ENCODE results near the gene INSC.

Gene INSC

DNA sequence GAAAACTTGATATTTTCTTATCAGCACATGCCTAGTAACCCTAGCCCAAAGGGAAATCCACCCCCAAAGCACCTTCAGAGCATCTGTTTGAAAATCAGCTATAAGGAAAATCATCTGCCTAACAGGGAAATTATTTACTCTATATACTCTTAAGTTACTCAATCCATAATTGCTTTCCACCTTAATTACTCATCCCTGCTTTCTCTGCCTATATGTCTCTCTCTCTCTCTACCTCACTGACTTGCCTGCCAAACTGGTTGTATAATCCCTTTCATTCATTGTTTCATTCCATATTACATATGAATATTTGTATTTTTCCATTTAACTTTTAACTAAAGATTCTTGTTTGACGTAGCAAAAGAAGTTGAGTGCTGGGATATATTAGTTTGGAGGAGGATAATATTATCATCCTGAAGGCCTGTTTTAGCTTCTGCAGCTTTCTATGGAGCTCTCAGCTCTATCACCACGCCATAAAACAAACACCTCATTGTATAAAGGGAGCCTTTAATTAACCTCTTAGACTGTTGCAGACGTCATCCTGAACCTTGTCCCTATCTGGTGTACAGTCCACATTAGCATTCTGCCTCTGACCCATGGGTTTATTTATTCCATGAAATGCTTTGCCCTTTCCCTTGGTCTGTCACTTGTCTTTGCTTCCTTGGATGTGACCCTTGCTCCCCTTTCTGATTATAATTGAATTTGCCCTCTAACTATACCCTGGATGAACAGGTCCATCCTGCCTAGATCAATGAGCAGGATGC lies 98.9 kb downstream of the INSC start:
- in situ Hi-C loops (cut with MboI; ENCODE audit: low sequenced_read_pairs): no loop called here

DNA sequence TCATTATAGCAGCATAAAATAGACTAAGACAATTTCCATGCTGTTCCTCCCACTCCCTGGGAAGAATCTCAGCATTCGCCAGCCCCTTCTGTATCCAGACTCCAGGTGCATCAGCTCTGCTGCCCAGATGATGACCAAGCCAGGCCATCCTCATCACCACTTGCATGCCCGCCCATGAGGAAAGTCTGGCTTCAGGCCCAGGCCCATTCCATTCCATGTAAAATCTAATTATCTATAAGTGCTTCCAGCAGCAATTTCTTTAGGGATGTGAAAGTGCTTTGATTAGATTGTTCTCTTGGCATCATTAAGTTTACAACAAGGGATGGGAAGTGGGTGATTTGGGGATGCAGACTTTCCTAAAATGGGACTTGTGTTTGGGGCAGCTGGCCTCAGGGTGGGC lies 100.3 kb downstream of the INSC start:
- in situ Hi-C loops (cut with MboI; ENCODE audit: low sequenced_read_pairs): no loop called here

GRCh38 chr11:15216678-15217077 lies 102.0 kb downstream of the INSC start:
- in situ Hi-C loops (cut with MboI; ENCODE audit: low sequenced_read_pairs): no loop called here

DNA sequence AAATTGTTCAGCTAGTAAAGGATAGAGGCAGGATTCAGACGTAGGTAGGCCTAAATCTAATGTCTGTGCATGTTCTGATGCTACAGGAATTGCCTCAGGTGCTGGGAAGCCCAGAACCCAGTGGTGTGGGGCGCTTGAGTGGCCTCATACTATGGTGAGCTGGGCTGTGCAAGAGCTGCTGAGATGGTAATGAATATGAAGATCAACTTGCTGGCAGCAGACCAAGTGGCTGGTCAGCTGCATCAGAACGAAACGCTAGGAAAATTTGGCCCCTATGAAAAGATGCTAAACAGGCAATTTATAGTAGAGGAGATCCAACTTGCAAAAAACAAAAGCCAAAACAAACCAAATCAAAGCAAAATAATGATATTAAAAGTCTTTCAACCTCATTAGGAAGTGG lies 102.7 kb downstream of the INSC start:
- in situ Hi-C loops (cut with MboI; ENCODE audit: low sequenced_read_pairs): no loop called here

GRCh38 chr11:15222777-15223176 lies 108.1 kb downstream of the INSC start:
- in situ Hi-C loops (cut with MboI; ENCODE audit: low sequenced_read_pairs): no loop called here

DNA sequence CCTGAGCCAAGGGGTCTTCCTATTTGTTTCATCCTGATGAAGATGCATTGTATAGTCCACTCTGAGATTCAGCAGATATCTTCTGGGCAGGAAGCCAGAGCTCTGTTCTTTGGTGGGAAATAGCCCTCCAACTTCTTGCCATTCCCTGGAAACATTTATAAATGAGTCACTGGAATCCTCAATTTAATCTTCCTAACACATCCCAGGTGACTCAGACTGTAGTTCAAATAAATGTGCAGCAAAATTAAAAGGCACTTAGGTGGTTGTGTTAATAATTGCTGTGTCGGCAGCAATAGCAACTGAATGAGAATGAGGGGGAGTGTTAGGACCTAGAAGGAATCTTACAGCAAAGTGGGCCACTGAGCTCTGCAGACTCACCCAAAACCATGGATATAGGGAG lies 108.6 kb downstream of the INSC start:
- in situ Hi-C loops (cut with MboI; ENCODE audit: low sequenced_read_pairs): no loop called here

DNA sequence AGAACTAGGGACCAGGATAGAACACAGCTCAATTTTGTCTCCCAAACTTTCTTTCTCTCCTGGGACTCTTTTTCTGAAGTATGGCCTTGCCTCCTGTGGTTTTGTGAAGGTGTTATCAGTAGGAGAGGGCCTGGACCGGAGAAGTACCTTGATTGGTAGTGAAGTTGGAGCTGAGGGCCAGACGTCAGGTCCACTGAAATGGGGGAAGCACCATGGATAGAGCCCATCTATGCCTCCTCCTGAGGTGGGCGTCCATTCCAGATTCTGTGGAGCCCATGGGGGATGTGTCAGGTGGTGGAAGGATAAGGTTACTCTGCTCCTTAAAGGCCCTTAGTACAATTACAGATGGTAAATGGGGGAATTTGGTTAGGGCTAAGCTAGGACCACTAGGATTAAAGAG lies 109.7 kb downstream of the INSC start:
- in situ Hi-C loops (cut with MboI; ENCODE audit: low sequenced_read_pairs): no loop called here

GRCh38 chr11:15227011-15227410 lies 112.3 kb downstream of the INSC start:
- in situ Hi-C loops (cut with MboI; ENCODE audit: low sequenced_read_pairs): no loop called here

DNA sequence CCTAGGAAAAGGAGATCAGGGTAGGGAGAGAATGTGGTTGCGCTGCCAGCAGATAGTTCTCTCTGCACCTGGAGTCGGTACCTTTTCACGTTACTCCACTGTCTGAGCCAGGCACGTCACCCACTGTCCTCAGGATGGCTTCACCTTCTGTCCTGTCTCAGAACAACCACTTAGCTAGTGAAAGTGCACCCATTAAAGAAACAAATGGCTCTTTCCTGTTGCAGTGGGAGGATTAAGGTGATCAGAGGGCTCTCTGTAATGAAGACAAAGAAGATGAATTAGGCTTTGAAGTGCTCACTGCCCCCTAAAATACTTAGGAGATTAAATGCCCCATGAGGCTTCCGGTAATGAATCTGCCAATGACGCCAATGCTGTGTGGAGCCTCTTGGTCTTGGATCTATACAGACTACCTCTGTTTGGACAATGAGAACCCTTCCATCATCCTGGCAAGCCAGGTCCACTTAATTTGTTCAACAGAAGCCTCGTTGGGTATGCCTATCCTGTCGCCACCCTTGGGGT lies 113.7 kb downstream of the INSC start:
- in situ Hi-C loops (cut with MboI; ENCODE audit: low sequenced_read_pairs): no loop called here

GRCh38 chr11:15229069-15229468 lies 114.3 kb downstream of the INSC start:
- in situ Hi-C loops (cut with MboI; ENCODE audit: low sequenced_read_pairs): no loop called here

DNA sequence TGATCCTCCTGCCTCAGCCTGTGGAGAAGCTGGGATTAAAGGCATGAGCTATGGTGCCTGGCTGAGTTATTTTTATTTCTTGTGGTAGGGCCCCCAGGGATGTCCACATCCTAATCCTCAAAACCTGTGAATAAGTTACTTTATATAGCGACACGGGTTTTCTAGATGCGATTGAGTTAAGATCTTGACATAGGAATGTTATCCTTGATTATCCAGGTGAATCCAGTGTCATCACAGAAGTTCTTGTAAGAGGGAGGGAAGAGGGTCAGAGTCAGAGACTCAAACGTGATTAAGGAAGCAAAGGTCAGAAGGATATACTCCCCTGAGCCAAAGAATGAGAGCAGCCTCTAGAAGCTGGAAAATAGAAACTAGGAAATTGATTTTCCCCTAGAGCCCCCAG lies 117.8 kb downstream of the INSC start:
- in situ Hi-C loops (cut with MboI; ENCODE audit: low sequenced_read_pairs): no loop called here

DNA sequence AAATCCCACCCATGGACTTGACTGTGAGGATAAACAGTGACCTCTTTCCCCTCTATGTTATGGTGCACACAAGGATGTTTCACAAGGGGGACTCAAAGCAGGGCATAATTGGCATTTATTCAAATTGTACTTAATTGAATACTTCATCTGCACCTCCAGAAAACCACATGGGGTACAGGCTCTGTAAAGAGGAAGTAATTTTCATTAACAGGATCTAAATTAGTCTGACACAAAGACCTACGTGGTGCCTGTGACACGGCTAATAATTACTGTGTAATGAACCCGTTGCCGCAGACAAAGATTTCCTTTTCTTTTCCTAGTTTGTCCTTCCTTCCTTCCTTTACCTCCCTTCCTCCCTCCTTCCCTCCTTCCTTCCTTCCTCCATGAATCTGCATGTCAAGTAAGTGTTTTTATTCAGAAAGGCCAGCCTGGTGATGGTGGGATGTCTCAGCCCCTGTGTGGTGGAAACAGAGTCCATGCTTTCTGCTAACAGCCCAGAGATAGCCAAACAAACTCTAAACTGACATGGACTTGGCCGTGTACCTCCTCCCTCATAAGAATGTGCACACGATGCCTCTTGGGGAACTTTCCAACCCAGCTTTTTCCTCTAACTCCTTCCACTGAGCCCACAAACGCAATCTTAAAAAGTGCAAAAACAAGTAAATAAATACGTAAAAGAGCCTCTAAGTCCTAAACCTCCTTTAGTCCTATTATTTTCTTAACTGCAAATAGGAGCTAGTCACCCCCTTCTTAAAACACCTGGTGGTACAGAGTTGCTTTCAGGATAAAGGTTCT lies 118.8 kb downstream of the INSC start:
- in situ Hi-C loops (cut with MboI; ENCODE audit: low sequenced_read_pairs): no loop called here

DNA sequence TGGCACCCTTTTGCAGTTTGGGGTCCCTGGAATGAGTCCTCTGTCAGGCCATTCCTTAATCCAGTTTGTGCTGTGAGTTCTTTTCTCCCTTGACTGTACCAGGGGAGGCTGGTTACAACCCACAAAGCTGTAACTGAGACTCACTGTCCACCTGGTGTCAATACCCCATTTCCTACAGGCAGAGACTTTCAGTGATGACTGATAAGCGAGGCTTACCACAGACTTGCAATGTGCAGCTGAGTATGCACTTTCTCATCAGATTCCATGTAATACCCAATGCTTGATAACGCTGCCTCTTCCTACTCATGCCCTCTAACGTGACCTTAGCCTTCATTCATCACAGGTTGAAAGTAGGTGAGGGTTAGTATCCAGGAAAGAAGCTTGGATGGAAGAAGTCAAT lies 120.1 kb downstream of the INSC start:
- in situ Hi-C loops (cut with MboI; ENCODE audit: low sequenced_read_pairs): no loop called here

GRCh38 chr11:15236559-15236958 lies 121.8 kb downstream of the INSC start:
- in situ Hi-C loops (cut with MboI; ENCODE audit: low sequenced_read_pairs): no loop called here

- in situ Hi-C loops (cut with MboI; ENCODE audit: low sequenced_read_pairs): no loop called here
Observed at GRCh38 chr11:15238856-15239255, 124.1 kb downstream of the INSC start.

DNA sequence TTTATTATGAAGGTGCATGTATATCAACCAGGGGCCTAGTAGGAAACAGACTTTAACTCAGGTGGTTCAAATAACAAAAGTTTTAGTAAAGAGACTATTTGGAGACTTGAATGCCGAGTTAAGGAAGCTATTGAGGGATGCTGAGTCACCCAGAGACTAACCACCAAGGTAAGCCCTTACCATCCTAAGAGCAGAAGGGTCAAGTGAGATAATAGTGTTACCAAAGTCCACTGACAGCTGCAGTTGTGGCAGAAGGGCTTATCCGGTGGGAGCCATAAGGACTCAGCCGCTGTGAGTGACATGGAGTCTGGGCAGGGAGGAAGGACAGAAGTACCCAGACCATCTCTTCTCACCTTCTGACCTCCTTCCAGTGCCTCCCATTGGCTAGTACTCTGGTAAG lies 134.0 kb downstream of the INSC start:
- in situ Hi-C loops (cut with MboI; ENCODE audit: low sequenced_read_pairs): no loop called here

GRCh38 chr11:15258433-15259165 lies 143.9 kb downstream of the INSC start:
- in situ Hi-C loops (cut with MboI; ENCODE audit: low sequenced_read_pairs): no loop called here

GRCh38 chr11:15266999-15267398 lies 152.3 kb downstream of the INSC start:
- in situ Hi-C loops (cut with MboI; ENCODE audit: low sequenced_read_pairs): no loop called here

DNA sequence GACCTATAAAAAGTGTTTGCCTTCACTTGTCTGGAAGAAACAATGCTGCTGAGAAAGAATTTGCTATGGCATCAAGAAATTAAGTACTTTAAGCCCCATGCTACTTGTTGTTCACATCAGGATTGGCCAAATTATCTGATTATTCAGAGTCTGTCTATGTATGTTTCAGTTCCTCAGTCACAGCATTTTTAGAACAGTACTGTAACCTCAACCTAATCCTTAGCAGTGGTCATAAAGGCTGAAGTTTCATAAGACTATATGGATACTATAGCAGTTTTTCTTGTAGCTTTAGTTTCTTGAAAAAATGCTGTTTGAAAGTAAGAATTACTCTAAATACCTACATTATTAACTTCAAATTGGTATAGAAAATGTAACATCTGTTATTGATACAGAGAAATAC lies 153.9 kb downstream of the INSC start:
- in situ Hi-C loops (cut with MboI; ENCODE audit: low sequenced_read_pairs): no loop called here

GRCh38 chr11:15275141-15275540 lies 160.4 kb downstream of the INSC start:
- in situ Hi-C loops (cut with MboI; ENCODE audit: low sequenced_read_pairs): no loop called here

DNA sequence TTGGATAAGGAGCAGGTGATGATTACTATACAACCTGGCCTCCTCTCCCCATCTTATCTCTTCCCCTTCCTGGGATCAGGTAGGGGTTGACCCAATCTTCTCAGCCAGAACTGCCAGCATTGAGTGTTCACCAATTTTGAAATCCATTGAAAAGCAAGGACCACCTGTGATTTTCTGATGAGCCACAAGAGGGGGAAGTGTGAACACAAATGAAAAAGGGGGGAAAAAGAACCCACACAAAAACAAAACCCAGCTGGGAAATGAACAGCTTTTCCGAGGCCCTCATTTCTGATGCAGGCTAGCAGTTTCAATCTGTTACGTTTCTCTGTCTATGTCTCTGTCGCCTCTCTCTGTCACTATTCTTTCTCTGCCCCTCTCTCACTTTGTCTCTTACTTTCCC lies 161.9 kb downstream of the INSC start:
- in situ Hi-C loops (cut with MboI; ENCODE audit: low sequenced_read_pairs): no loop called here

DNA sequence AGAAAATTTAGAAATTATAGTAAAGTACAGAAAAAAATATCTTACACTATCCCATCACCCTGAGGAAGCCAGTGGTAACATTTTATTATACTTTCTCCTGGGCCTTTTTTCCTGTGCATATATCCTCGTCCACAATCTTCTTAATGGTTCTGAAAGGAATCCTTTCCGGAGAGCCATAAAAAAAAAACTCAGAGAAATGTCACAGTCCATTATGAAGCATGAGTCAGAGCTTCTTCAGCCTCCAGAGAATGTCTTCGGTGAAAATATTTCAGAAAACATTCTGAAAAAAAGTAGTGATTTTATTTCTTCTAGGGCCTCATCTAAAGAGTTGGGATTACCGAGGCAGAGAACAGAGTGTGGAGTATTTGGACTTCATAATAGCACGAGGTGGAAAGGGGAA lies 163.4 kb downstream of the INSC start:
- in situ Hi-C loops (cut with MboI; ENCODE audit: low sequenced_read_pairs): no loop called here
